ENCODE results near the gene BMPR1A. TPM values are rescaled to one million over a fixed set of nuclear protein-coding genes. Genes with fewer than 3 reads are reported as not detected.

Gene BMPR1A
- total RNA-seq, 1 donor from 2014 or later, result 32.6 TPM

- DNase-seq (ENCODE audit: low read depth), result no peak
- no peak overlapping the region for H3K4me3 ChIP-seq (ENCODE audit: low read depth, low read length)
- no peaks in the 10 kb centered on the region for H3K36me3 ChIP-seq (ENCODE audit: control insufficient read depth, insufficient read depth, low read length)
- no peak for TF ChIP-seq CTCF (IDR thresholded peaks at IDR 0.05; ENCODE audit: insufficient read depth, low read length, severe bottlenecking)
- no peaks in the 10 kb centered on the region for H3K27me3 ChIP-seq (ENCODE audit: control insufficient read depth, insufficient read depth, low read length)
- no peak for FAIRE-seq
Observed at GRCh38 chr10:86759073-86759672, 2.8 kb downstream of the BMPR1A start.

- no peak for FAIRE-seq
- H3K4me3 ChIP-seq (ENCODE audit: low read depth, low read length), result no peak overlapping the region
Observed at GRCh38 chr10:86763404-86763803, 7.0 kb downstream of the BMPR1A start.

GRCh38 chr10:86765548-86765947, 9.1 kb downstream of the BMPR1A start:
- FAIRE-seq, result no peak
- no peaks in the 10 kb centered on the region for H3K36me3 ChIP-seq (ENCODE audit: control insufficient read depth, insufficient read depth, low read length)
- TF ChIP-seq CTCF (IDR thresholded peaks at IDR 0.05; ENCODE audit: insufficient read depth, low read length, severe bottlenecking), result no peak
- H3K4me3 ChIP-seq (ENCODE audit: low read depth, low read length), result no peak overlapping the region
- no peak for DNase-seq (ENCODE audit: low read depth)
- H3K27me3 ChIP-seq (ENCODE audit: control insufficient read depth, insufficient read depth, low read length), result no peaks in the 10 kb centered on the region

More at GRCh38 chr10:86763404-86763803, 7.0 kb downstream of the BMPR1A start:
- H3K27me3 ChIP-seq (ENCODE audit: control insufficient read depth, insufficient read depth, low read length), result no peaks in the 10 kb centered on the region
- TF ChIP-seq CTCF (IDR thresholded peaks at IDR 0.05; ENCODE audit: insufficient read depth, low read length, severe bottlenecking), result no peak
- no peak for DNase-seq (ENCODE audit: low read depth)
- H3K36me3 ChIP-seq (ENCODE audit: control insufficient read depth, insufficient read depth, low read length), result no peaks in the 10 kb centered on the region

- Histone ChIP-seq H3K27me3 (ENCODE audit: control insufficient read depth, insufficient read depth, low read length) (no peaks in the 10 kb centered on the region), H3K4me3 (ENCODE audit: low read depth, low read length) (no peak overlapping the region), H3K36me3 (ENCODE audit: control insufficient read depth, insufficient read depth, low read length) (no peaks in the 10 kb centered on the region)
- TF ChIP-seq CTCF (IDR thresholded peaks at IDR 0.05; ENCODE audit: insufficient read depth, low read length, severe bottlenecking), result no peak
- DNase-seq (ENCODE audit: low read depth), result no peak
- FAIRE-seq, result no peak
Observed at GRCh38 chr10:86768412-86769062, 12.1 kb downstream of the BMPR1A start.

GRCh38 chr10:86769991-86770390, 13.6 kb downstream of the BMPR1A start:
- Histone ChIP-seq H3K27me3 (ENCODE audit: control insufficient read depth, insufficient read depth, low read length) (no peaks in the 10 kb centered on the region), H3K36me3 (ENCODE audit: control insufficient read depth, insufficient read depth, low read length) (no peaks in the 10 kb centered on the region), H3K4me3 (ENCODE audit: low read depth, low read length) (no peak overlapping the region)
- no peak for FAIRE-seq
- no peak for TF ChIP-seq CTCF (IDR thresholded peaks at IDR 0.05; ENCODE audit: insufficient read depth, low read length, severe bottlenecking)
- no peak for DNase-seq (ENCODE audit: low read depth)
